PFSK-1 (cell line): Measurements from ENCODE around the gene LAMB1.

ENCODE experiments used
- FOXP2 ChIP-seq: optimal IDR thresholded peaks from 2 replicates; pipeline ENCODE3; 2011; ENCODE audit warnings: borderline replicate concordance, control low read depth, inconsistent platforms; ENCODE audit not compliant: insufficient read depth; ENCODE audit errors: extremely low read length, extremely low read depth
- POLR2AphosphoS5 ChIP-seq: IDR thresholded peaks from 2 replicates; pipeline ENCODE4 v1.6.1; 2012; ENCODE audit warnings: low read depth, mild to moderate bottlenecking, control low read depth, low read length, moderate library complexity
- REST ChIP-seq, 2 experiments: IDR thresholded peaks; 2 replicates each; pipeline versions ENCODE4 v1.6.1 to v1.8.0; 2011 to 2012; ENCODE audit warnings: low read depth in 2 of 2, low read length in 2 of 2, control low read depth in 1 of 2, inconsistent platforms in 1 of 2, mild to moderate bottlenecking in 1 of 2, moderate library complexity in 1 of 2; ENCODE audit not compliant: insufficient read depth in 1 of 2
- SIN3A ChIP-seq: IDR thresholded peaks from 2 replicates; pipeline ENCODE4 v1.6.1; 2012; ENCODE audit warnings: mild to moderate bottlenecking, low read length, moderate library complexity, borderline replicate concordance; ENCODE audit not compliant: insufficient read depth
- TAF1 ChIP-seq: IDR thresholded peaks from 2 replicates; pipeline ENCODE4 v1.6.1; 2012; ENCODE audit warnings: low read length, control low read depth, borderline replicate concordance; ENCODE audit not compliant: insufficient read depth

The LAMB1 gene

DNA sequence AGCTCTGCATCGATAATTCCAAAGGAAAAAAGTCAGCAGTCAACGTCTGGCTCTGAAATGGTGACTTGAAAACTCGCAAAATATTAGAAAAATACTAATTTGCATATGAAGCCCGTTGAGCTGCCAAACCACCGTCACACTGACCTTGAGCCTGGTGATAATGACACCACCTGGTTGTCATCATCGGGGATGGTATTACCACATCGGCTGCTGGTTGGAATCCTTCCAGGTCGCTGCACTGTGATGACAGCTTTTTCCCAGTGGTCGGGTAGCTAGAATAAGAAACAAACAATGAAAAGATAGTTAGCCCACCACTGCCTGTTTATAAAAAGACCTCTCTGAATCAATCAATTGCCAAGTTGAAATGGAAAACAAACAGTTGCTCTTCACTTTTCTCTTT, 41.6 kb downstream of the LAMB1 start:
- TF ChIP-seq FOXP2: no peak
- TF ChIP-seq TAF1: no peak
- TF ChIP-seq POLR2AphosphoS5: no peak
- no peak for TF ChIP-seq SIN3A
- no peak for TF ChIP-seq REST (IDR thresholded peaks at IDR 0.05; ENCODE audit: insufficient read depth in 1 of 2, low read depth in 2 of 2, low read length in 2 of 2)

DNA sequence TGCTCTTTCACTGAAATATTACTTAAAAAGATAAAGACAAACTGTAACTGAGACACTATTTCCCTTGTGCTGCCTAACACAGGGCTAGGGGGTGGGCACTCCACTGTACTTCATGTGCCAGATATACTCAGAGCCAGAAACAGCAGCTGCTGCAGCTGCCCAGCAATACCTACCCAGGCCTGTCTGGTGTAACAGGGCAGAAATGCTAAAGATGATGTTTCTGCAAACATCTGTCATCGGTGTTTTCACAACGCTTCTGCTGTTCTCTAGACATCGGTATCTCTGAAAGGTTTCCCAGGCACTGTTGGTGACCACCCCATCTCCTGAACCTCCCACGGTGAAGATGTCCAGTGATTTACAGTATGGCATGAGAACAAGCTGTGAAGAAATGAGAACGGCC, 42.7 kb downstream of the LAMB1 start:
- no peak for TF ChIP-seq POLR2AphosphoS5
- no peak for TF ChIP-seq FOXP2

DNA sequence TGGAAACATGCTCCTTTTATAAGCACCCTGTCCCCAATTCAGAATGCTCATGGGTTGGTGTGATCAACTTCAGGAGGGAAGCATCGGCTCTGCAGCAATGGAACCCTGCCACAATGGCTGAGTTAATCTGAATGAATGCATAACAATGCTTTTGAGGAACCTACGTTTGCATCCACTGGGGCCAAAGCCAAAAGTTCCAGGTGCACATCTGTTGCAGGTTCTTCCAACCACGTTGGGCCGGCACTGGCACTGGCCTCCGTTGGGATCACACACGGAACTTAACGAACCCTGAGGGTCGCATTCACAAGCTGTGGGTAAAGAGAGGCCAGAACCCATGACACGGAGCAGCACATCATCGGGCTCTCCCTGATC, 43.4 kb downstream of the LAMB1 start:
- TF ChIP-seq TAF1 (no peak), FOXP2 (no peak), SIN3A (no peak), POLR2AphosphoS5 (no peak), REST (IDR thresholded peaks at IDR 0.05; ENCODE audit: insufficient read depth in 1 of 2, low read depth in 2 of 2, low read length in 2 of 2) (no peak)

DNA sequence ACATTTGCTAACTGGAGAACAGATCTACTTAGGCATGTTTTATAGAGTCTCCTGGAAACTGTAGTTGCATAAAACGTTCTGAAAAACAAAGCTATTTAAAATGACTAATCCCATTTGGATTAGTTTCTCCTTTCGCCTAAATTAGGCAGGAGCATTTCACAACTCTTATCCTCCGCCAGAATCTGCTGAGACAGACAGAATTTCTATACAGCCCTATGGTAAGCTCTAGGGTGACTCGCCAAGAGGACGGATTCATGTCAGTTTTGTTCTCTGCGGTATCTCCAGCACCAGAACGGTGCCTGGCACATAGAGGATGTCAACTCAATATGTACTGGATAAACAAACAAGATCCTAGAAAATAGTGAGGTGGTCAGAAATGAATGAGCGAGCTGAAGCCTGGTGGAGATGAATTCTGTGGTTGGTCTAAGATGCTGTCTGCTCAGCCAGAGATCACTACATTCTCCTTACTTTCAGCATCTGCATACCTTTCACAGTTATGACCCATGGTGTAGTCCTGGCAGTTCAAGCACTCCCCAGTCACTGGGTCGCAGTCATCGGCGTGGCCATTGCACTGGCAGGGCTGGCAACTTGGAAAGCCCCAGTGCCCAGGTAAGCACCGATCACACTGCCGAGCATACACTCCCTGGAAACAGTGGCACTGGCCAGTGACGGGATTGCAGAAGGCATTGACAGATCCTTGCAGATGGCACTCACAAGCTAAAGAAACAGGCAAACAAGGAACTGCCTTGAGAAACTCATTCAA, 44.0 kb downstream of the LAMB1 start:
- no peak for TF ChIP-seq REST (IDR thresholded peaks at IDR 0.05; ENCODE audit: insufficient read depth in 1 of 2, low read depth in 2 of 2, low read length in 2 of 2)
- no peak for TF ChIP-seq SIN3A
- no peak for TF ChIP-seq TAF1
- no peak for TF ChIP-seq FOXP2
- no peak for TF ChIP-seq POLR2AphosphoS5

DNA sequence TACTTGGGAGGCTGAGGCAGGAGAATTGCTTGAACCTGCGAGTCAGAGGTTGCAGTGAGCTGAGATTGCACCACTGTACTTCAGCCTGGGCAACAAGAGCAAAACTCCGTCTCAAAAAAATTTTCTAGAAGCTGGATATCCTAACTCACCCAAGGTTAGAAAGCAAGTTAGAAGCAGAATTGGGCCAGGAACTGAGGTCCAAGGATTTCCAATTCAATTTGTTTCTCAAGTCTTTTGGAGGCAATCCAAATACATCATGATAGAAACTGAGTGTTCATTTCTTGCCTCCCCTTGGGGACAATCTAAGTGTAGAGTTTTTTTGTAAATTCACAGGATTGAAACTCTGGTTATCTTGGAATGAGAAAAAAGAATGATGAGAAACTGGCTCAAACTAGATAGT, 45.5 kb downstream of the LAMB1 start:
- no peak for TF ChIP-seq SIN3A
- no peak for TF ChIP-seq POLR2AphosphoS5
- TF ChIP-seq FOXP2: no peak
- no peak for TF ChIP-seq REST (IDR thresholded peaks at IDR 0.05; ENCODE audit: insufficient read depth in 1 of 2, low read depth in 2 of 2, low read length in 2 of 2)
- TF ChIP-seq TAF1: no peak
